ENCODE data around the gene RPS10. TPM values are rescaled to one million over a fixed set of nuclear protein-coding genes. Genes with fewer than 3 reads are reported as not detected.
"Not testable (repeated sequence)": the region's sequence is repeated elsewhere in the genome, so short reads cannot be mapped to it uniquely, and the experiment has no call there.

Gene RPS10
- total and polyA plus RNA-seq, 2 experiments from 2014 or later: 518 to 1,824 TPM

DNA sequence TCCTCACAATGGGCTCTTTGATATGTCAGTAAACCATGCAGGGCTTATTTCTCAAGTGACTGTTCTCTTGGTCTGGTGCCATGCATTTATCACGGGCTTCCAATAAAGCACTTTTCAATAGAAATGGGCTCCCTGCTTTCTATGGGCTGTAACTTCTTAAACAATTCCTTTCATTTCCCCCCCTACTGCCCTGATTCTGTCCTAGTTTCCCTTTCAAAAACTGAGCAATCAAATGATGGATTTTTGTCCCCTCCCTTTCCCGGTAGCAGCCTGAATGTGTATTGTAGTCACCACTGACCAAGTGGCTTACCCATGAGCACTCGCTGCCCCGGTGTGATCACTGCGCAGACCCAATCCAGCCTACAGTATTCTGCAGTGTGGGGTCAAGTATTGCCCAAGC lies 13.9 kb downstream of the RPS10 start:
- Histone ChIP-seq H3K9me3 (ENCODE audit: low read depth) (no peaks in the 10 kb centered on the region), H3K9me2 (replicated peaks; ENCODE audit: insufficient read depth) (no peaks in the 10 kb centered on the region), H3K4me2 (no peak overlapping the region), H3K79me2 (no peaks in the 10 kb centered on the region), H4K20me1 (ENCODE audit: insufficient read depth, poor library complexity, severe bottlenecking) (no peaks in the 10 kb centered on the region), H3K27me3 (no peaks in the 10 kb centered on the region), H3K4me1 (ENCODE audit: insufficient read depth) (peaks cover 6% of the 10 kb centered on the region), H2AFZ (no peak overlapping the region), H3K27ac (no peak overlapping the region), H3K4me3 (no peak overlapping the region), H3K36me3 (replicated peaks; ENCODE audit: insufficient read depth, low read depth) (no peaks in the 10 kb centered on the region)
- WGBS (ENCODE audit: low lambda C conversion rate, missing lambda C conversion rate): 95% methylated on average over 5 of the region's 5 CpGs
- TF ChIP-seq, protein P1, sequence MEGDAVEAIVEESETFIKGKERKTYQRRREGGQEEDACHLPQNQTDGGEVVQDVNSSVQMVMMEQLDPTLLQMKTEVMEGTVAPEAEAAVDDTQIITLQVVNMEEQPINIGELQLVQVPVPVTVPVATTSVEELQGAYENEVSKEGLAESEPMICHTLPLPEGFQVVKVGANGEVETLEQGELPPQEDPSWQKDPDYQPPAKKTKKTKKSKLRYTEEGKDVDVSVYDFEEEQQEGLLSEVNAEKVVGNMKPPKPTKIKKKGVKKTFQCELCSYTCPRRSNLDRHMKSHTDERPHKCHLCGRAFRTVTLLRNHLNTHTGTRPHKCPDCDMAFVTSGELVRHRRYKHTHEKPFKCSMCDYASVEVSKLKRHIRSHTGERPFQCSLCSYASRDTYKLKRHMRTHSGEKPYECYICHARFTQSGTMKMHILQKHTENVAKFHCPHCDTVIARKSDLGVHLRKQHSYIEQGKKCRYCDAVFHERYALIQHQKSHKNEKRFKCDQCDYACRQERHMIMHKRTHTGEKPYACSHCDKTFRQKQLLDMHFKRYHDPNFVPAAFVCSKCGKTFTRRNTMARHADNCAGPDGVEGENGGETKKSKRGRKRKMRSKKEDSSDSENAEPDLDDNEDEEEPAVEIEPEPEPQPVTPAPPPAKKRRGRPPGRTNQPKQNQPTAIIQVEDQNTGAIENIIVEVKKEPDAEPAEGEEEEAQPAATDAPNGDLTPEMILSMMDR (IDR thresholded peaks at IDR 0.05; ENCODE audit: poor library complexity): no peak
- no peak for TF ChIP-seq EZH2 (IDR thresholded peaks at IDR 0.05; ENCODE audit: borderline replicate concordance)
- no peak for TF ChIP-seq EZH2phosphoT487 (IDR thresholded peaks at IDR 0.05; ENCODE audit: low read depth, severe bottlenecking, unreplicated experiment)
- DNase-seq (ENCODE audit: low spot score): no peak

DNA sequence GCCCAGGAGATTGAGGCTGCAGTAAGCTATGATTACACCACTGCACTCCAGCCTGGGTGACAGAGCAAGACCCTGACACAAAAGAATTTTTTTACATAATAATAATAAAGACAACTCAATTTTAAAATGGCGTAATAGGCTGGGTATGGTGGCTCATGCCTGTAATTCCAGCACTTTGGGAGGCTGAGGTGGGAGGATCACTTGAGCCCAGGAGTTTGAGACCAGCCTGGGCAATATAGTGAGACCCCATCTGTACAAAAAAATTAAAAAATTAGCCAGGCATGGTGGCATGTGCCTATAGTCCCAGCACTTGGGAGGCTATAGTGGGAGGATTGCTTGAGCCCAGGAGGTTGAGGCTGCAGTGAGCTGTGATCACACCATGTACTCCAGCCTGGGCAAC lies 18.0 kb downstream of the RPS10 start:
- H3K4me2 ChIP-seq; H3K36me3 ChIP-seq (replicated peaks; ENCODE audit: insufficient read depth, low read depth); H3K9me3 ChIP-seq (ENCODE audit: low read depth); H3K4me3 ChIP-seq; H2AFZ ChIP-seq; H4K20me1 ChIP-seq (ENCODE audit: insufficient read depth, poor library complexity, severe bottlenecking); H3K27ac ChIP-seq; H3K4me1 ChIP-seq (ENCODE audit: insufficient read depth); H3K27me3 ChIP-seq; H3K79me2 ChIP-seq; DNase-seq (ENCODE audit: low spot score); H3K9me2 ChIP-seq (replicated peaks; ENCODE audit: insufficient read depth): not testable (repeated sequence)
- 96% methylated on average over 1 of the region's 1 CpG for WGBS (ENCODE audit: low lambda C conversion rate, missing lambda C conversion rate)

DNA sequence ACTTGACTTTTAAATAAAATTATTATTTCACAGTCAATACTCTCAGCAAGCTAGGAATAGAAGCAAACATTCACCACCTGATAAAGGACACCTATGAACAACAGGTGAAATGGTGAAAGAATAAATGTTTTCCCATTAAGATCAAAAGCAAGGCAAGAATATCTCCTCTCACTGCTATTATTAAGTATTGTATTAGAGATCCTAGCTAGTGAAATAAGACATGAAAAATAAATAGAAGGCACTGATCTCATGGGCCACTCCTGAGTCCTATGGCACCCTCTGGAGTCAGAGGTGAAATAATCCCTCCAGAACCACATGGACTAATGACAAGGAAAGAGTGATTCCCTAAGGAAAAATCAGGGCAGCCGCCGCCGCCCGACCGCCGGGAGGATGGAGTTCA lies 29.4 kb downstream of the RPS10 start:
- no peak overlapping the region for H3K4me2 ChIP-seq
- peaks cover 6% of the 10 kb centered on the region for H3K4me1 ChIP-seq (ENCODE audit: insufficient read depth)
- no peak overlapping the region for H2AFZ ChIP-seq
- TF ChIP-seq EZH2 (IDR thresholded peaks at IDR 0.05; ENCODE audit: borderline replicate concordance) (no peak), EZH2phosphoT487 (IDR thresholded peaks at IDR 0.05; ENCODE audit: low read depth, severe bottlenecking, unreplicated experiment) (no peak)
- TF ChIP-seq, protein P1 (IDR thresholded peaks at IDR 0.05; ENCODE audit: poor library complexity): no peak
- H3K27me3 ChIP-seq: no peaks in the 10 kb centered on the region
- WGBS (ENCODE audit: low lambda C conversion rate, missing lambda C conversion rate): 100% methylated on average over 6 of the region's 6 CpGs
- no peaks in the 10 kb centered on the region for H3K9me3 ChIP-seq (ENCODE audit: low read depth)
- no peaks in the 10 kb centered on the region for H3K36me3 ChIP-seq (replicated peaks; ENCODE audit: insufficient read depth, low read depth)
- H3K4me3 ChIP-seq: no peak overlapping the region
- DNase-seq (ENCODE audit: low spot score): no peak
- no peak overlapping the region for H3K27ac ChIP-seq
- no peaks in the 10 kb centered on the region for H4K20me1 ChIP-seq (ENCODE audit: insufficient read depth, poor library complexity, severe bottlenecking)
- peaks cover 6% of the 10 kb centered on the region for H3K79me2 ChIP-seq
- no peaks in the 10 kb centered on the region for H3K9me2 ChIP-seq (replicated peaks; ENCODE audit: insufficient read depth)

DNA sequence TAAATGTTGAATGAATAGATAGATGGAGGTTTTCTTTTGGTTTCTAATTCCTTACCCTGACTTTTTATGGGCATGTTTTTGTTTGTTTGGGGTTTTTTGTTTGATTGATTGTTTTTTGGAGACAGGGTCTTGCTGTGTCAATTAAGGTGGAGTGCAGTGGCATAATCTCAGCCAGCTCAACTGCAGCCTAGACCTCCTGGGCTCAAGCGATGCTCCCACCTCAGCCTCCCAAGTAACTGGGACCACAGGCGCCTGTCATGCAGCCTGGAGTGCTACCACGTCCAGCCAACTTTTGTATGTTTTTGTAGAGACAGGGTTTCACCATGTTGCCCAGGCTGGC lies 31.9 kb downstream of the RPS10 start:
- TF ChIP-seq EZH2phosphoT487 (IDR thresholded peaks at IDR 0.05; ENCODE audit: low read depth, severe bottlenecking, unreplicated experiment) (no peak), EZH2 (IDR thresholded peaks at IDR 0.05; ENCODE audit: borderline replicate concordance) (no peak)
- TF ChIP-seq, protein P1 (IDR thresholded peaks at IDR 0.05; ENCODE audit: poor library complexity): no peak
- Histone ChIP-seq H3K9me3 (ENCODE audit: low read depth) (no peaks in the 10 kb centered on the region), H3K9me2 (replicated peaks; ENCODE audit: insufficient read depth) (no peaks in the 10 kb centered on the region), H3K27ac (no peak overlapping the region), H3K27me3 (no peaks in the 10 kb centered on the region), H3K79me2 (peaks cover 27% of the 10 kb centered on the region), H3K4me3 (no peak overlapping the region), H4K20me1 (ENCODE audit: insufficient read depth, poor library complexity, severe bottlenecking) (peaks cover 9% of the 10 kb centered on the region), H3K4me1 (ENCODE audit: insufficient read depth) (peaks cover 13% of the 10 kb centered on the region), H3K36me3 (replicated peaks; ENCODE audit: insufficient read depth, low read depth) (no peaks in the 10 kb centered on the region), H2AFZ (no peak overlapping the region), H3K4me2 (peak overlapping the region; percentile 78)
- WGBS (ENCODE audit: low lambda C conversion rate, missing lambda C conversion rate): 94% methylated on average over 3 of the region's 3 CpGs
- no peak for DNase-seq (ENCODE audit: low spot score)
